NCI-H1930 (cell line): ENCODE measurements around the gene SDCCAG8.
A peak's percentile ranks its signal among the peaks of the same experiment; 100 is the strongest.

ENCODE experiments used
- DNase-seq, 2 experiments: peaks; one replicate each; lab custom pipeline; 2025; lab: John Stamatoyannopoulos, UW

Gene SDCCAG8

GRCh38 chr1:243420016-243420945 lies 164.4 kb downstream of the SDCCAG8 start:
- no peak for DNase-seq

GRCh38 chr1:243420946-243421685 lies 165.3 kb downstream of the SDCCAG8 start:
- no peak for DNase-seq

- peak in 1 of 2 experiments; percentile 9 for DNase-seq
Observed at GRCh38 chr1:243421784-243422183, 165.9 kb downstream of the SDCCAG8 start.

- no peak for DNase-seq
Observed at GRCh38 chr1:243422362-243422761, 166.5 kb downstream of the SDCCAG8 start.

DNA sequence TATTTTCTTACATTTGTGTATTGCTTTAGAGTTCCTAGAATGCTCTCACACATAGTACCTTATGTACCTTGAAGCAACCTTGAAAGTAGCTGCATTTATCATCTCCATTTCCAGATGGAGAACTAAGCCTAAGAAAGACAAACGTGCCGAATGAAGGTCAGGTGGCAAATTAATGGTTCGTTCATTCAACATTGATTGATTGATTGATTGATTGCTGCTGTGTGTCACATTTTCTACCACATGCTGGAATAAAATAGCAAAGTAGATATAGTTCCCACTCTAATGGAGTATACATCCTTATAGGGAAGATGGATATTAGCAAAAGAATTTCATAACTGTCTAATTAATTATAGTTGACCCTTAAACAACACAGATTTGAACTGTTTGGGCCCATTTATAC lies 172.2 kb downstream of the SDCCAG8 start:
- DNase-seq: no peak

DNA sequence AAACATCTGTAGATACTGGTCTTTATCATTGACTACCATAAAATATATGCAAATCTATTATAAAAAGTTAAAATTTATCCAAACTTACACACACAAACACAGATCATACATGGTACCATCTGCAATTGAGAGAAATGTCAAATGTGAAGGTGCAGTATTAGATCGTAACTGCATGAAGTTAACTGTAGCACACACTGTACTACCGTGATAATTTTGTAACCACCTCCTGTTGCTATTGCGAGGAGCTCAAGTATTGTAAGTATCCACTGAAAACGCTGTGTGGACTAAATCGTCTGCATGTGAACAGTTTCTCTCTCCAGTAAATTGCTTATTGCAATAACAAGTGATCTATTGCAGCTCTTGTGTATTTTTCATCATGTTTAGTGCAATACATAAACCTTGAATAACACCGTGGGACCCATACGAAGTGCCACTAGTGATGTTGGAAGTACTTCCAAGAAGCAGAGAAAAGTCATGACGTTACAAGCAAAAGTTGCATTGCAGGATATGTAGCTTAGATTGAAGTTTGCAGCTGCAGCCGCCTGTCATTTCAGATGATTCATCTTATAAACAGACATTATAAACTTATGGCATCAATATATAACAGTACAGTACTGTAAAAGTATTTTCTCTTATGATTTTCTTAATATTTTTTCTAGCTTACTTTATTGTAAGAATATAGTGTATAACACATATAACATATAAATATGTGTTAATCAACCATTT lies 172.9 kb downstream of the SDCCAG8 start:
- no peak for DNase-seq

- DNase-seq: no peak
Observed at GRCh38 chr1:243431591-243431990, 175.8 kb downstream of the SDCCAG8 start.

DNA sequence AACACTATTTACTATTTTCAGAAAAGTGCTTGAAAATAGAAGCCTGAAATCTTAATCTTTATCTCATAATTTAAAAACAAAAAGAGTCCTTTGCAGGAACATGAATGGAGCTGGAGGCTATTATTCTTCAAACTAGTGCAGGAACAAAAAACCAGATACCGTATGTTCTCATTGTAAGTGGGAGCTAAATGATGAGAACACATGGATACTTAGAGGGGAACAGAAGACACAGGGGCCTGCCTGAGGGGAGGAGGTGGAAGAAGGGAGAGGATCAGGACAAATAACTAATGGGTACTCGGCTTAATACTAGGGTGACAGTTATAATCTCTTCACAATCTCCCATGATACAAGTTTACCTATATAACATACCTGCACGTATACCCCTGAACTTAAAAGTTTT lies 176.3 kb downstream of the SDCCAG8 start:
- DNase-seq: no peak

GRCh38 chr1:243433737-243434370 lies 178.0 kb downstream of the SDCCAG8 start:
- peak in 1 of 2 experiments; percentile 68 for DNase-seq

GRCh38 chr1:243434594-243434993 lies 178.8 kb downstream of the SDCCAG8 start:
- no peak for DNase-seq

GRCh38 chr1:243435836-243436235 lies 180.0 kb downstream of the SDCCAG8 start:
- no peak for DNase-seq

GRCh38 chr1:243438146-243438545 lies 182.3 kb downstream of the SDCCAG8 start:
- DNase-seq: no peak

DNA sequence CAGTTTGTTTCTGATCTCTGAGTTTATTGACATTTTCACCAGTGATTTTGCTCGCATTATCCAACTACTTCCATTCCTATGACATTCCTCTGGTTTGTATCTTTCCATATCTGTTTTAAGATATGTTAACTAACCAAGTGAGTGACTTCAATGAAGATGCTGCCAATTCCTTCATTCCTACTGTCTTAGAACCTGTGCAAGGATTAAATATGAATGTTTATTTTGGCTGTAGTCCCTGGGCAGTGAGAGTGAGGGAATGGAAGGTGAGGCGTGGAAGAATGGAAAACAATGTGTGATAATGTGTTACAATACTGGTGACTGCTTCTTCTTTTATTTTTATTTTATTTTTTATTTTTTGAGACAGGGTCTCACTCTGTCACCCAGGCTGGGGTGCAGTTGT lies 183.0 kb downstream of the SDCCAG8 start:
- no peak for DNase-seq

DNA sequence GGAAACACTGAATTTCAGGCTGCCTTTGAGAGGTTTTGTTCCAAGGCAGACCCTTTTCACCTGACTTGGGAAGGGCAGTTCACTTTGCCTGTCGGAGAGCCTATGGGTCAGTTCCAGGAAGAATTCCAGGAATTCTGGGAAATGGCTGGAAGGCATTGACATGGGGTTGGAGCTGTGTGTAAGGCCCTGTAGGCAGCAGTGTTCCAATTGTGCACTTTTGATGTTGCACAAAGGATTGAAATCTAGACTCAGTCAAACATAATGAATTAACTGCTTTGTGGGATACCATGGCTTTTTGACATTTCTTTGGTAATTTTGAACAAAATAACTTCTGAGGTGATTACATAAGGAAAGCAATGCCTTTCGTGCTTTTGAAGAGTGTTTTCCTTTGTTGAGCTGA lies 184.6 kb downstream of the SDCCAG8 start:
- no peak for DNase-seq

DNA sequence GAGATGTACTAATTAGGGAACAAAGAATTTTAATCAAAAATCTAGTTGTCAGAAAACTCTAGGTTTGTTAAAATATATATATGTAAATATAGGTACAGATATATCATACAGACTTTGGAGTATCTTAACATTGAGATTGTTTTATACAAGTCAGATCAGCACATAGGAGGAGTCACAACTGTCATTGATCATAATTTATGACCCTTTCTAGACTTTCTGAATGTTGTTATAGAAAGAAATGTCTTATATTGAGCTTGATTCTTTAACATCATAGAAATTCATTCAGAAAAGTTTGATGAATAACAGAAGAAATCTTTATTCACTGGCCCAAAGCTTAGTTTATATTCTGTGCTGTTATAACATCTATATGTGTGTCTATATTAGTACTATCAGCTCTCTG lies 185.8 kb downstream of the SDCCAG8 start:
- DNase-seq: no peak

DNA sequence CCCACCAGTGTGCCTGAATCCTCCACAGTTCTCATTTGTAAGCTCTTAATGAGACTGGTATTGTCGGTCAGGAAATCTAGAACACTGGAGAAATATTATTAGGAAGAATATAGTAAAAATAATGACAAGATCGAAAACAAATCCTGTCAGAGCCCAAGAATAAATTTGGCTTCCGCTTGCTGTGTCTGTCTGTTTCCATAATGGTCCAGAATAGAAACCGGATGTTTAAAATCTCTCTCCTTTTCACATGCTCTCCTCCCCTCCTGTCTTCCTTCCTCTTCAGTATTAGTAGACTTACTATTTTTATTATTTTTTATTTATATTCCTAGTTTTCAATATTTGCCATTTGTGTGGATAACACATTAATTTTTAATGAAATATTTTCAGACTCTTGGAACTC lies 187.7 kb downstream of the SDCCAG8 start:
- no peak for DNase-seq

DNA sequence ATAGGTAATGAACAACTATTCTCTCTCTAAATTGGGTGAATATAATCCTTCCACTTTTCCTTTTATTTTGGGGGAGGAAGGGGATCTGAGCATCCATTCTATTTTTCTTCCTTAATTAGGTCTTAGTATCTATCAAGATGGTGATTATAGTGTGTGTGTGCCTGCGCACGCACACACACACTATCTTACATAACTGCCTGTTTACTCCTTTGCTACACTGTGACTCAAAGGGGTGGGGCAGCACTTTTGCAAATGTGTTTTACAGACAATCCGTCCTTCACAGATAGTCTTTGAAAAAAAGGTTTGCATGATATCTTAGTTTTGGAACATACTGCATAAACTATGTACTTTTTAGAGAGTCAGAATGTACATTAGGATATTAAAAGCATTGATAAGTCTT lies 191.5 kb downstream of the SDCCAG8 start:
- DNase-seq: no peak

DNA sequence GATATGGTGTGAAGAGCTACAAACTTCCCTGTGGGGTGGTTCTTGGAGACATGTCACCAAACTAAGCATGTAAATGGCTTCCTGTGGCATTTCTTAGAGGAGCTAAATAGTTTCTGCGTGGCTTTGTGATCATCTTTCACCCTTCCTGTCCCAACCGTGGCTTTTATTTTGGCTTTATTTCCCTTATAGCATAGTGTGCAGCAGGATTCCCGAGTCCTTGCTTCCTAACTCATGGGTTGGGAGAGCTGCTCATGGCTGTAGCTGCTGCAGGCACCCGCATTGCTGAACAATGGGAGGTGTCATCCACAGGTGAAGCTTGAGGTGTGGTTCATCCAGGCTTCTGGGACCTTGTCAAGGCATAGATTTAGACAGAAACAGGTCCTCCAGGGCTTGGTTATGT lies 192.0 kb downstream of the SDCCAG8 start:
- DNase-seq: no peak

DNA sequence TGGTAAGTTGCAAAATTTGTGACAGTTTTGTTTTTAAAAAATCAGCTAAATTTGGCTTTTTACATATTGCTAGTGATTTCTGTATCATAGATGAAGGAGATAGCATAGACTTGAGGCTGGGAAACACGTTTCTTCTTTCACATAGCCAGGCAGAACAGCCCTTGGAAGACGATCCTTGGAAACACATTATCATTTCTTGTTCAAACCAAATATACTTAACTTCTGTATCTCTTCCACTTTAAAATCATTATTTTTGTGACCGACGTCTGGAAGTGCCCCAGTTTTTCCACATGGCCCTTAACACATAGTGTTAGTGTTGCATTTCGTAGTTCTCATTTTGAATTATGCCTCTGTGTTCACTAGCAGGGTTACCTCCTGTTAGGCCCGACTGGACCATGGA lies 193.5 kb downstream of the SDCCAG8 start:
- DNase-seq: no peak

DNA sequence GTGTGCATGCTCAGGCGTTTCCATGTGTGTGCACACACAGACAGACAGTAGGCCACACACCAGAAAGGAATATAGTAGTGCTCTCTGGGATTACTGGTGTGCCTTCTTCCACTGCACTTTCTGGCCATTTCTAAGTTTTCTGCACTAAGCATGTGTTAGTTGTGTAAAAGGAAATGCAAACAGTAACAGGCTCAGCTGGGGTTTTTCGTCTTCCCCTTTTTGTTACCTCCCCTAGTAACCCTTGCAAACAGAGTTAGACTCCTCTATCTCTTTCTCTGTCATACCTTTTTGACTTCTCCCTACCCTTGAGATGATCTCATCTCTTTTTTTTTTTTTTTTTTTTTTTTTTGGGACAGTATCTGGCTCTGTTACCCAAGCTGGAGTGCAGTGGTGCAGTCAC lies 196.3 kb downstream of the SDCCAG8 start:
- no peak for DNase-seq

DNA sequence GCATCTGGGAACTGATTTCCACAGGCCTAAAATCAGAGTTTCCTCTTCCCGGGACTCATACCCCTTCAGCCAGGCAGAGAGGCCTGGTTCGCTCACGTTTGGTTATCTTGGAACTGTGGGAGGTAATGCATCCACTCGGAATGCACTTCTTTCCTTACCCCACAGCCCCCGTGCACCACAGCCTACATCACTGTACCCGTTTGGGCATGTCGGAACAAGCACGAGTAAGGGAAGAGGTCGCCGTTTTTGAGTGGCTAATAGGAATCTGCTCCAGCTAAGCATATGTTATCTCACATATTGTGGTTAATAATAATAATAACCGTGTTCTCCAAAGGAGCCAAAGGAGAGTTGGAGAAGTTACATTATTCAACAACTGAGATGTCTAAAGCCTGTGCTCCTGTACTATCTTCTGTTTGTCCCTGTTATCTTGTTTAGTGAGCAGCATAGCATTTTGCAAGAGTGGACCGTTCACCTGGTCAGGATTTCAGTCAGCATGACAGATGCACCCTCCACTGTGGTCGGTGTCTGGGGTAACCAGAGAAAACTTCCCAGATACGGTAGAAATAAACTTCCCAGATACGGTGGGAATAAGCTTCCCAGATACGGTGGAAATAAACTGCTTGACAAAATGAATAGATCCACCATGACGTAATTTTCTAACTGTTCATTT lies 198.6 kb downstream of the SDCCAG8 start:
- no peak for DNase-seq
